HepG2 (cell line): ENCODE data around the gene CNNM2. TPM values are rescaled to one million over a fixed set of nuclear protein-coding genes. Genes with fewer than 3 reads are reported as not detected.

Experiments
- ATM ChIP-seq: fragments of 450-650 bp; IDR thresholded peaks from 2 replicates; pipeline ENCODE4 v1.7.1; 2017; ENCODE audit warnings: mild to moderate bottlenecking, borderline replicate concordance
- GLMP ChIP-seq: sonication (generic); formaldehyde crosslinking; IDR thresholded peaks from 2 replicates; pipeline ENCODE4 v1.9.0; 2021; ENCODE audit warnings: missing genetic modification reagents, mild to moderate bottlenecking, borderline replicate concordance
- HDAC2 ChIP-seq: sonication (generic); formaldehyde crosslinking; IDR thresholded peaks from 2 replicates; pipeline ENCODE4 v1.4.0; 2020; ENCODE audit warnings: missing genetic modification reagents
- HDAC6 ChIP-seq: fragments of 200-600 bp; sonication (generic); IDR thresholded peaks from 2 replicates; pipeline ENCODE4 v1.7.0; 2017; ENCODE audit warnings: mild to moderate bottlenecking, antibody characterized with exemption, low read length, low read depth
- HHEX ChIP-seq: IDR thresholded peaks from 2 replicates; pipeline ENCODE4 v1.6.1; 2016; ENCODE audit warnings: control low read depth
- KAT2B ChIP-seq: fragments of 150-350 bp; IDR thresholded peaks from 2 replicates; pipeline ENCODE4 v1.6.1; 2014; ENCODE audit warnings: low read depth, low read length, borderline replicate concordance
- KLF13 ChIP-seq: sonication (generic); formaldehyde crosslinking; IDR thresholded peaks from 2 replicates; pipeline ENCODE4 v1.4.0; 2020; ENCODE audit warnings: mild to moderate bottlenecking, missing genetic modification reagents
- MEF2D ChIP-seq: sonication (generic); formaldehyde crosslinking; IDR thresholded peaks from 2 replicates; pipeline ENCODE4 v1.5.1; 2020; ENCODE audit warnings: mild to moderate bottlenecking, missing genetic modification reagents
- MEIS2 ChIP-seq: sonication (generic); formaldehyde crosslinking; IDR thresholded peaks from 2 replicates; pipeline ENCODE4 v1.9.0; 2021; ENCODE audit warnings: mild to moderate bottlenecking, missing genetic modification reagents
- NFE2L2 ChIP-seq: fragments of 150-350 bp; IDR thresholded peaks from 2 replicates; pipeline ENCODE4 v1.6.1; 2014; ENCODE audit warnings: low read length
- RFX5 ChIP-seq: IDR thresholded peaks from 2 replicates; pipeline ENCODE4 v1.6.1; 2011; ENCODE audit warnings: low read depth, low read length, improper control_type of control experiment
- RXRA ChIP-seq: sonication (generic); formaldehyde crosslinking; IDR thresholded peaks from 2 replicates; pipeline ENCODE4 v1.5.1; 2020; ENCODE audit warnings: missing genetic modification reagents
- SMC3 ChIP-seq: IDR thresholded peaks from 2 replicates; pipeline ENCODE4 v1.6.1; 2011; ENCODE audit warnings: low read length, improper control_type of control experiment
- SP140L ChIP-seq: sonication (generic); formaldehyde crosslinking; IDR thresholded peaks from 2 replicates; pipeline ENCODE4 v1.4.0; 2020; ENCODE audit warnings: missing genetic modification reagents, borderline replicate concordance
- STAG1 ChIP-seq: sonication (generic); formaldehyde crosslinking; IDR thresholded peaks from 2 replicates; pipeline ENCODE4 v1.4.0; 2020; ENCODE audit warnings: missing genetic modification reagents
- ZBTB46 ChIP-seq: sonication (generic); formaldehyde crosslinking; IDR thresholded peaks from 2 replicates; pipeline ENCODE4 v1.4.0; 2020; ENCODE audit warnings: mild to moderate bottlenecking, missing genetic modification reagents, borderline replicate concordance
- ZBTB49 ChIP-seq: sonication (generic); formaldehyde crosslinking; IDR thresholded peaks from 2 replicates; pipeline ENCODE4 v1.4.0; 2020; ENCODE audit warnings: missing genetic modification reagents, borderline replicate concordance
- ZFP37 ChIP-seq: sonication (generic); formaldehyde crosslinking; IDR thresholded peaks from 2 replicates; pipeline ENCODE4 v1.4.0; 2020; ENCODE audit warnings: missing genetic modification reagents, borderline replicate concordance
- ZFP82 ChIP-seq: sonication (generic); formaldehyde crosslinking; IDR thresholded peaks from 2 replicates; pipeline ENCODE4 v1.5.1; 2020; ENCODE audit warnings: mild to moderate bottlenecking, missing genetic modification reagents, borderline replicate concordance
- ZNF224 ChIP-seq: sonication (generic); formaldehyde crosslinking; IDR thresholded peaks from 2 replicates; pipeline ENCODE4 v1.5.0; 2020; ENCODE audit warnings: mild to moderate bottlenecking, missing genetic modification reagents
- ZNF274 ChIP-seq: sonication (generic); formaldehyde crosslinking; IDR thresholded peaks from 2 replicates; pipeline ENCODE4 v1.5.1; 2020; ENCODE audit warnings: mild to moderate bottlenecking, missing genetic modification reagents
- ZNF275 ChIP-seq: sonication (generic); formaldehyde crosslinking; IDR thresholded peaks from 2 replicates; pipeline ENCODE4 v1.8.0; 2022; ENCODE audit warnings: missing genetic modification reagents, mild to moderate bottlenecking, inconsistent platforms, borderline replicate concordance
- ZNF597 ChIP-seq: sonication (generic); formaldehyde crosslinking; IDR thresholded peaks from 2 replicates; pipeline ENCODE4 v1.5.0; 2020; ENCODE audit warnings: missing genetic modification reagents
- polyA plus RNA-seq, 8 experiments: library from polyadenylated mRNA; depleted of rRNA in 3 of 8; stranded (reverse) in 7 of 8; unstranded in 1 of 8; fragments of >200 nt; fragmentation: Illumina TruSeq in 4 of 8; extraction: Trizol in 4 of 8; gene quantifications; 2 replicates each; pipeline versions ENCODE4 v1.2.1 to v1.2.3, GENCODE V29; 2011 to 2016; ENCODE audit warnings: low read depth in 4 of 8, missing spikeins in 1 of 8, mixed read lengths in 1 of 8; ENCODE audit not compliant: insufficient read depth in 1 of 8
- total RNA-seq, 5 experiments: library from RNA; depleted of rRNA; stranded (reverse); fragments of >200 nt; fragmentation: Illumina TruSeq; extraction: Trizol; gene quantifications; 2 replicates each; pipeline ENCODE4 v1.2.3, GENCODE V29; 2016; ENCODE audit warnings: low read depth in 1 of 5

CNNM2 gene
- total and polyA plus RNA-seq, 2 of the 13 experiments (the other 11 are each of a cell fraction or from before 2014, with no cell fraction given), result 7.1 to 9.0 TPM

GRCh38 chr10:103083266-103083976 lies 165.3 kb downstream of the CNNM2 start (continued):
- TF ChIP-seq ZBTB46 (CRISPR knock-in tag) (no peak), GLMP (CRISPR knock-in tag) (no peak), ZBTB49 (CRISPR knock-in tag) (no peak), ZFP82 (no peak), SP140L (CRISPR knock-in tag) (no peak), RFX5 (no peak), MEF2D (0 out of 2 replicates have a peak, but pooled peaks have one; percentile 47), ZNF274 (CRISPR knock-in tag) (no peak), HHEX (CRISPR knock-in tag) (no peak), SMC3 (no peak), ZFP37 (CRISPR knock-in tag) (no peak), MEIS2 (no peak), ZNF597 (no peak), HDAC2 (CRISPR knock-in tag) (peak; percentile 54; the same call in 1 of the 2 replicates), KLF13 (CRISPR knock-in tag) (no peak), KAT2B (no peak), STAG1 (CRISPR knock-in tag) (peak; percentile 31; the same call in 1 of the 2 replicates), ZNF224 (CRISPR knock-in tag) (no peak), ATM (no peak), NFE2L2 (no peak), RXRA (CRISPR knock-in tag) (no peak), HDAC6 (no peak), ZNF275 (CRISPR knock-in tag) (no peak)
